Measurements from ENCODE around the gene AMOTL1. TPM values are rescaled to one million over a fixed set of nuclear protein-coding genes. Genes with fewer than 3 reads are reported as not detected.

Gene AMOTL1
- total RNA-seq, result not detected

GRCh38 chr11:94767701-94768601, at the start of gene AMOTL1:
TSS of gene AMOTL1 (plus strand) at chr11:94768356. CDS start at chr11:94768512, 156 bp downstream.
- no peak for DNase-seq

GRCh38 chr11:94719876-94720275, 48.3 kb upstream of the AMOTL1 start:
- no peak for DNase-seq

- no peak for DNase-seq
Observed at GRCh38 chr11:94721565-94722292, 46.4 kb upstream of the AMOTL1 start.

GRCh38 chr11:94722735-94723134, 45.4 kb upstream of the AMOTL1 start:
- DNase-seq, result no peak

- no peak for DNase-seq
Observed at GRCh38 chr11:94725097-94725496, 43.1 kb upstream of the AMOTL1 start.

GRCh38 chr11:94727819-94728218, 40.3 kb upstream of the AMOTL1 start:
- DNase-seq, result no peak

GRCh38 chr11:94728541-94728940, 39.6 kb upstream of the AMOTL1 start:
- no peak for DNase-seq

- no peak for DNase-seq
Observed at GRCh38 chr11:94728966-94729751, 39.0 kb upstream of the AMOTL1 start.

GRCh38 chr11:94730153-94730552, 38.0 kb upstream of the AMOTL1 start:
- DNase-seq, result no peak

GRCh38 chr11:94731880-94732601, 36.1 kb upstream of the AMOTL1 start:
- no peak for DNase-seq

GRCh38 chr11:94732617-94733281, 35.4 kb upstream of the AMOTL1 start:
- no peak for DNase-seq

GRCh38 chr11:94734563-94735275, 33.4 kb upstream of the AMOTL1 start:
- no peak for DNase-seq

- no peak for DNase-seq
Observed at GRCh38 chr11:94735907-94736306, 32.2 kb upstream of the AMOTL1 start.

GRCh38 chr11:94737171-94737611, 31.0 kb upstream of the AMOTL1 start:
- DNase-seq, result no peak

GRCh38 chr11:94738746-94739145, 29.4 kb upstream of the AMOTL1 start:
- DNase-seq, result no peak

GRCh38 chr11:94739331-94739730, 28.8 kb upstream of the AMOTL1 start:
- DNase-seq, result no peak

- no peak for DNase-seq
Observed at GRCh38 chr11:94740083-94741021, 27.8 kb upstream of the AMOTL1 start.

- no peak for DNase-seq
Observed at GRCh38 chr11:94741022-94741679, 27.0 kb upstream of the AMOTL1 start.

GRCh38 chr11:94742665-94743064, 25.5 kb upstream of the AMOTL1 start:
- no peak for DNase-seq

Data from effector CD4-positive, alpha-beta T cell (primary cell).